ENCODE results near the gene DDX17.

Gene DDX17

DNA sequence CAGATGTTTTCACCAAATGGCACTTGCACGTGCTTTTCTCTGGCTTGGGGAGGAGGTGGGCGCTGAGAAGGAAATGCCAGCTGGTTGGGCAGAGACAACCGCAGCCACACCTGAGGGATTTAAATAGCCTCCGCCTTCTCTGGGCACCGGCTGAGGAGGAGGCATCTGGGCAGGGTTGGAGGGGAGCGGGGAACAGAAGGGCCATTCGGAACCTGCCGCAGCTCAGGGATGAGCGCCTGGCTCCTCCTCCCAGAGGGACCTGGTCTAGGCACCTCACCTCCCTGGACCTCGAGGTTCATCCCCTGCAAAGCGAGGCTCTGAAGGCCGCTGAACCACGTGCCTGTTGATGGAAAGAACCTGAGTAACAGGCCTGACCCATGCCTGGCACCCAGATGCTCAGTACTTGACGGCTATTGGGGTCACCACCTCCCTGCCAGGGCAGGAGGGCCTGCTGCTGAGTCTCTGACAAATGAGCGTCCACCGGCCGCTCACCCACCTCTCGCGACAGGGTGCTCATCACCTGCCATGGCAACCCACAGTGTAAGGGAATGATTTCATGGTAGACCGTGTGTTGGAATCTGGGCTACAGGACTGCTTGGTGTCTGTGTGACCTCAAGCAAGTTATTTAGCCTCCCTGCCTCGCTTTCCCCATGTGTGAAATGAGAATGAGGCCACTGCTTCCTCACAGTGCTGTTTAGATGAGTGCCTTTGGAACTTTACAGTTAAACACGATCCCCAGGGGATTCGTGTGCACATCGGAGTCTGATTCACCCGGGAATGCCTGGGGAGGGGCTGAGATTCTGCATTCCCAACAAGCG, 40.2 kb downstream of the DDX17 start:
- DNase-seq (ENCODE audit: low read depth) = no peak

DNA sequence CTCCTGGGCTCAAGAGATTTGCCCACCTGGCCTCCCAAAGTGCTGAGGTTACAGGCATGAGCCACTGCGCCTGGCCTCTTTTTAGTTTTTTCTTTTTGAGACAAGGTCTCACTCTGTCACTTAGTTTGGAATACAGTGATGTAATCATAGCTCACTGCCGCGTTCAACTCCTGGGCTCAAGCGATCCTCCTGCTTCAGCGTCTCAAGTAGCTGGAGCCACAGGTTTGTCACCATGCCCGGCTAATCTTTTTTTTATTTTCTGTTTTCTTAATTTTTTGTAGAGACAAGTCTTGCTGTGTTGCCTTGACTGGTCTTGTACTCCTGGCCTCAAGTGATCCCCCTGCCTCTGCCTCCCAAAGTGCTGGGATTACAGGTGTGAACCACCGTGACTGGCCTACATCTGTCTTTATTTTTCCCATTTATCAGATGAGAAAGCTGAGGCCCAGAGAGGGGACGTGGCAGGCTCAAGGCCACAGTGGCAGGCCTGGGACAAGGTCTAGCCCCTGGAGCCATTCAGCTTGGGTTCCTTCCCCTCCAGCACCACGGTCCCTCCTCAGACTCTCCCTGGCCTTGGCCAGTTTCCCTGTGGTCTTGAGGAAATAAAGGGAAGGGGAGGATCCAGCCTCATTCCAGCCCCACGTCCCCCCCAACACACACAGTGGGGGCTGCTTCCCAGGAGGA, 41.0 kb downstream of the DDX17 start:
- DNase-seq (ENCODE audit: low read depth) = no peak

DNA sequence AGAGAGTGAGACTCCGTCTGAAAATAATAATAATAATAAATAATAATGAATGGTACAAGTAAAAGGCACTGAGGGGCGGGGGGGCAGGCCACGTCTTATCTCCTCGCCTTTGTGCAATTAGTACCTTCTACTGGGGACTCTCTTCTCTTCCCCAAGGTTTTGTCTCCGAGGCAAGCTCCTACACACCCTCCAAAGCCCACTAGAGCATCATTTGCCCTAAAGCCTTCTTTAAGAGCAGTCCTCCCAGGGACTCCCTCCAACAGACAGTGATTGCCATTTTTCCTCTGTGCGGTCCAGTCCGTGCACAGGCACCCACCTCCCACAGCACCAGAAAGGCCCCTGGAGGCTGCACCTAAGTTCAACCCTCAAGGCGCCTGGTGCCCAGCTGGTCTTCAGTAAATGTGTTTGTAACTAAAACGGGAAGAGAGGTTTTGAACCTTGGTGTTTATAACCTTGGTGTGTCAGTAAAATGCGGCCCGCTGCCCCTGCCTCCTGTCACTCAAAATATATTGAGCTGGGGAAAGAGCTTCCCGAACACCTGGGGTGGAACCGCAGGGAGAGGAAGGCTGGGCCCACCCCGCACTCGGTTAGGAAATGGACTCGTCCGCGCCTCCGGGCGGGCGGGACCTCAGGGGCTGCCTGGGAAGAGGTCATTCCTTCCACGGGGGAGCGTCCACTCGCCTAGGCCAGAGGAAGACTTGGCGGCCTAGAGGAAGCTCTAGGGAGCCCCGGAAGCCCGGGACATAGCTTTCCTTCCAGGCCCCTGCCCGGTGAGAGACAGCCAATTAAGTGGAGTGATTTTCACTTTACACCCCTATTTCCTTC, 42.9 kb downstream of the DDX17 start:
- DNase-seq (ENCODE audit: low read depth) = no peak

DNA sequence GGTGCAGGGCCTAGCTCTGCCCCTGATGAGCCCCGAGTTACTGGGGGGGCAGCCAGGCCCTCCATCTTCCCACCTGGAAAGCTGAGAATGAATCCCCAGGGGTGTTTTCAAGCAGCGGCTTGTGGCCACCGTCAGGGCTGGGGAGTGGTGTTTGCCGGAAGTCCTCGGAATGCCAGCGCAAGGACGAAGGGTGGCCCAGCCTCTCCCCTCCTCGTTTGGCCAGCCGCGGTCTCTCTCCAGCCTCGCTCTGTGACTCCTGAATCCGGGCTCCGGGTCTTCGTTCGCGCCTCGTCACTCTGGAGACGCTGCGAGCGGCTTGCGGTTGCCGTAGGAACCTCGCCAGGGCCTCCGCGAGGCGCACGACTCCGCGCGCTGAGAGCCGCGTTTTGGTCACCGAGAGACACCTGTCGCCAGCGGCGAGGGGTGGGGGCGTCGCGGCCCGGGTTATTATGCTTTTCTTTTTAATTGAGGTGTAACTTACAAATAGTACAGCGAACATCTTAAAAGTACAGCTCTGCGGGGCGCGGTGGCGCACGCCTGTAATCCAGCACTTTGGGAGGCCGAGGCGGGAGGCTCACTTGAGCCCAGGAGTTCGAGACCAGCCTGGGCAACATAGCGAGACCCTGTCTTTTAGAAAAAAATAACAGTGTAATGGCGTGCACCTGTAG, 44.6 kb downstream of the DDX17 start:
- peak; percentile 50 for DNase-seq (ENCODE audit: low read depth)

DNA sequence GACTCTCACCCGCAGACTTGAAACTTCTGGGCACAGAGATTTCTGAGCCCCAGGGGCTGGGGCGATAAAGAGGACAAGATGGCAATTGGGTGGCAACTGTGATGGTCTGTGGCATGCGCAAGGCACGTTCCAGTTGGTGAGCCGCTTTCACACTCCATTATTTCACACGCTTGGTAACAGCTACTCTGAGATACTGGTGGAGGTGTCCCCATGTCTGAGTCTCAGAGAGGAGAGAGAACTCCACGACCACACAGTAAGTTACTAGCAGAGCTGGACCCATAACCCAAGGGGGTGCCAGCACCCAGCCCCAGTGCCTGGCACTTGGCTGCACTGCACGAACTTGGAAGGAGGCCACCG, 45.1 kb downstream of the DDX17 start:
- no peak for DNase-seq (ENCODE audit: low read depth)

DNA sequence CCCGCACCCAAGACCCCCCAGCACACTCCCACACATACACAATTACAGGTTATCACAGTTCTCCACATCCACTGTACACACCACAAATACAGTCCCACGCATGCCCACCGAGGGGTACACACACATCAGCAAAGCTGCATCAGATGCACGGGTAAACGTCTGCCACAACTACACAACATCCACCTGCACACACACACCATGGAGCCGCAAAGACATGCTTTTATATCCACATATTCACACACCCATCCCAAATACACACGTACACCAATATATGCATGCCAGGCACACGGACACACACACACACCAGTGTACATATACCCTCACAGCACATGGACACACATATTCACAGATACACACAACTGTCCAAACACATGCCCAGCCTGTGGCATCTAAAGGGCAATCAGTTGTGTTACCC, 45.7 kb downstream of the DDX17 start:
- no peak for DNase-seq (ENCODE audit: low read depth)

DNA sequence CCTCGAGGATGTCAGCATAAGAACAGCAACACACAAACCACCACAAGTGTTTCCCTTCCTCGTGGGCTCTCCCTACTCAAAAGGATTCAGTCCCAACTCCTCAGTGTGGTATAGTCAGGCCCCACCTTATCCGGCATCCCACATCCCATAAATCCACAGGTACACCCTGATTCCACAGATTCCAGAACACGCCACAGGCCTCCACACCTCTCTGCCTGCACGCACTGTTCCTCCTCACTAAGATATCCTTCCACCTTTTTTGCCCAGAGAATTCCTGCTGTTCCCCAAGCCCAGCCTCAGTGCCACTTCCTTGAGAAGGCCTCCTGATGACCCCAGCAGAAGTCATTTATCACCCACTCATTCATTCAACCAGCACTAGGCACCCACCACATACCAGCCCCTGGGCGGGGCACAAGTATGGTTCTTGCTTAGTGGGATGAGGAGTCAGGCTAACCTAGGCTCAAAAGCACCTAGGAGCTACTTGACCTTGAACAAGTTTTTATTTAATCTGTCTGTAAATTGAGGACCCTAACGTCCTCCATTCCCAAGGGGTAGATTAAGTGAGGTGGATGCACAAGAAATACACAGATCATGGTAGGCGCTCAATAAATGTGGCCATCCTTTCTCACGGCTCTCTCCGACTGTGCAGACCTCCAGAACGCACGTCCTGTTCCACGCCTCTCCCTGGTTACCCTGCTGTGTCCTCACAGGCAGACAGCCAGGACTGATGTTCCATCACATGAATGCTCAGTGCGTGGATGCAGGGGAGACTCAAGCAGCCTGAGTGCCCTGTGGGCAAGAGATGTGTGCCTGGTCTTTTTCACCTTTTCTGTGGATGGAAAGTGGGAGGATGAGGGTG, 49.0 kb downstream of the DDX17 start:
- no peak for DNase-seq (ENCODE audit: low read depth)

DNA sequence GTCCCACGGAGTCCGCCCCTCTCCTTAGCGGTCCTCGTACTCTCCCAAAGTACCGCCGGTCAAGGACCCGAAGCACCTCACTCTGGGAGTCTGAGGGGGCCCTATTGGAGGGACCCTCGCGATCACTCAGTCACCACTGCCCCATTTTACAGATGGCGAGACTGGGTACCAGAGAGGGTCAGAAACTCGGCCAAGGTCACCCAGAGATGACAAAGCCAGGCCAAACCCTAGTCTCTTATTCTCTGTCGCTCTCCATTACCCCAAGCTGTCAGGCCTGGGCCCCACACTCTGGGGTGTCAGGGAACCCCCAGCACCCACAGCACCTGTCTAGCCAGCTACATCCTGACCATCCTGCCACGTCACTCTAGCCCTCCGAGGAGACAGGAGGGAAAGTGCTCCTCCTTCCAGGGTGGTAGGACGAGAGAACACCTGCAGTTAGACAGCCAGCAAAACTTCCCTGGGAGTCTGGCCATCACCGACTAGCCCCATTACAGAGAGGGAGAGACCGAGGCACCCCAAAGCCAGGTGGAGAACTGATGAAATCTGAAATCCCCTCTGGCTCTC, 49.8 kb downstream of the DDX17 start:
- DNase-seq (ENCODE audit: low read depth) = no peak

DNA sequence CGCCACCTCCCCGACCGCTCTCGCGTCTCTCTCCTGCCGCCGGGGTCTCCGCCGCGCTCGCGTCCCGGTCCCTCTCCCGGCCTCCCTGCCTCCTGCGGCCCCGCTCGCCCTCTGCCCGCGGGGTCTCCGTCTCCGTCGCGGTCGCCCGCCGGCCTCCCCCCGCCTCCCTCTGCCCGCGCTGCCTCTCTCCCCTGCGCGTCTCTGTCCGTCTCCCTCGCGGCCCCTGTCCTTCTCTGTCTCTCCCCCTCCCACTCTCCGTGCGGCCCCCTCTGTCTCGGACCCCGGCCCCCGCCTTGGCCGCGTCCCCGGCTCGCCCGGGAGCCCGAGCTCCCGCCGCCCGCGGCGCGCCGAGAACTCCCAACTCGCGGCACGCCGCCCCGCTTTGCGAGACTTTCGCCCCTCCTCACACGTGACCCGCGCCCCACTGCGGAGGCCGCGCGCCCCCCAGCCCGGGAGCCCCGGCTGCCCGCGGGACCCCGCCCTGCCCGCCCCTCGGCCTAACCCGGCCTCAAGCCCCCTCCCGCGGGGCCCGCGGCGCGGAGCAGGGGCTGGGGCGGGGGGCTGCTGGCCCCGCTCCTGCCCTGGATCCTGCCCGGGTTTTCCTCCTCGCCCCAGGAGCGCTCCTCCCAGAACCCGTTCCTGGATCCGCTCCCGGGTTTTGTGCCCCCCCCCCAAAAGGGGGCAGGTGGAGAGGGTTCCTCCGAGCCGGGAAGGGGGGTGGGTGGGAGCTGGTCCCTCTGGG, 50.4 kb downstream of the DDX17 start:
- DNase-seq (ENCODE audit: low read depth) = no peak

DNA sequence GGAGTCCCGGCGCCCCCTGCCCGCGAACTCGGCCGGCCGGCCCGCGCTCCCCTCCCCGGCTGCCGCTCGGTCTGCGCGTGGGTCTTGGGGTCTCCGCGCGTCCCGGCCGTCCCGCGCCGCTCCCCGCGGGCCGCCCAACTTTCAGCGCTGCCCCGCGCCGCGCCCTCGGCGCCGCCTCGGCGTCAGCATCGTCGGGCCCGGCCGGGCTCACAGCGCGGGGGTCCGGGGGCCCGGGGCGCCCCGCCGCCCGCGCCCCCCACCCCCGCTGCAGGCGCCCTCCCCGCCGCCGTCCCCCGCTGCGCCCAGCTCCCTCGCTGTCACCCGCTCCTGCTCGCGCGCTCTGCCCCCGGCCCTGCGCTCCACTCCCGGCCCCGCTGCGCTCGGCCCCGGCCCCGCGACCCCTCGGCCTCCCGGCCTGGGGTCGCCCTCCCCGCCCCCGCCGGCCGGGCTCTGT, 51.0 kb downstream of the DDX17 start, which contains the start of gene KCNJ4:
TSS of gene KCNJ4 (minus strand) at position 124 of the 454 bp plus-strand sequence. CDS start 27,067 bp downstream, outside the sequence.
- DNase-seq (ENCODE audit: low read depth) = no peak

DNA sequence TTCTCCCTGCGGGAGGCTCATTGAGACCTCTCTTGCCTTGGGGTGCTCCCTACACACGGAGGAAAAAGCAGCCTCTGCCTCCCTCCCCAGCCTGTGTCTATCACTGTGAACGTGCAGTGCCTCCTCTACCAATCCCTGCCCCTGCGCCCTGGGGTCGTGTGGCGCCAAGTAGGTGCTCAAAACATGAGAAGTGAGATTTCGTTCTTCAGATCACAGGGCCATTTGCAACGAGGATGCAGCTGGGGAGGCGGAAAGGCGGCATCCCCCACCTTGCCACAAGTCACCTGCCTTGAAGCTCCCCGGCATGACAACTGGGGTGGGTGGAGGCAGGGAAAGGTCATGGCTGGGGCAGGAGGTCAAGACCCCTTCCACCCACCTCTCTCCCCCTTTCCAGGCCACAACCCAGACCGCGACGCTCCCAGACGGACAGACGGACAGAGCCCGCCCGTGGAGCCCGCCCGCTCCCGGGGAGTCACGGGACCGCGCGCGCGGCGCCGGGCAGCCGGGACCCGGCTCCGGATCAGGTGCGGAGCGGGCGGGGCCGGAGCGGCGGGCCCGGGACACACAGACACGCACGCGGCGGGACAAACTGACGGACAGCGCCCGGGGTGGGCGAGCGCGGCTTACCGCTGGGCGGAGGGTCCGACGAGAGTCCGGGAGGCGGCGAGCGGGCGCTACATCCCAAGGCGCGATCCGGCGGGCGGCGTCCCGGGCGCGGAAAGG, 51.6 kb downstream of the DDX17 start:
- no peak for DNase-seq (ENCODE audit: low read depth)

DNA sequence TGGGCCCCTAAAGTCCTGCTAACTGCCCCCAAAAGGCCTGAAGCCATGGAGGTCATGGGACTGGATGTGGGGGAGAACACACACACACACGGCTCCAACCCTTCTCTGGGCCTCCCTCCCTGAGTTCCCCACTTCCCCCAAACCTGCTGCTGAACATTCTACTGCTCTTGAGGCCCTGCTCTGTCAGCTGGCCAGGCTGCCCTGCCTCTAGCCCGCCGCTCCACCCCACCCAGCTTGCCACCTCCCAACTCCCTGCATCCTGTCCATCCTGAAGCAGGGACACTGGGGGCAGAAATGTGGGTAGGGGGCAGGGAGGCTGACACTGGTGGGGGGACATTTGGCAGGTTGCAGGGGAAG, 52.1 kb downstream of the DDX17 start:
- no peak for DNase-seq (ENCODE audit: low read depth)

DNA sequence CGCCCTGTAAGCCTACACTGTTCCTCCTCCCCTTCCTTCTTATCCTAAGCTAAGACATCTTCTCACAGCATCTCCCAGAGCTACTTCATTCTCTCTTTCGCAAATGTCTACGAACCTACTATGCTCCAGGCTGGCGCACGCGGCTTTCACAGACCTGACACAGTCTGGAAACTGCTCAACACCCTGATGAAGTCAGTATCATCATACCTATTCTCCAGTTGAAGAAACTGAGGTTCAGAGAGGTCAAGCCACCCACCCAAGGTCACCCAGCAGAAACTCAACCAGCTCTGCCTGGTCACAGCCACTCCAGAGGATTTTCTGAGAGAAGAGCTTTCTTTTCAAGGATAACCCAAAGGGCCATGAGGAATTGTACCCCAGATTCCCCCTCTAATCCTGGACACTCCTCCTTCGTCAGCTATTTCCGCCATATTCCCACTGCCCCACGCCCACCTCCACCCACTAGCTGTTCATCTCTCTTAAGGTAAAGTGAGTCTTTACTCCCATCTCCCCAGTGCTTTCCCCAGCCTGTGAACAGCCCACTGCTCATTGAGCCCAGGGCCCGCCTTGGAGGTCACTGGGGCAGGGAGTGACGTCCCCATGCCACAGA, 52.9 kb downstream of the DDX17 start:
- no peak for DNase-seq (ENCODE audit: low read depth)

DNA sequence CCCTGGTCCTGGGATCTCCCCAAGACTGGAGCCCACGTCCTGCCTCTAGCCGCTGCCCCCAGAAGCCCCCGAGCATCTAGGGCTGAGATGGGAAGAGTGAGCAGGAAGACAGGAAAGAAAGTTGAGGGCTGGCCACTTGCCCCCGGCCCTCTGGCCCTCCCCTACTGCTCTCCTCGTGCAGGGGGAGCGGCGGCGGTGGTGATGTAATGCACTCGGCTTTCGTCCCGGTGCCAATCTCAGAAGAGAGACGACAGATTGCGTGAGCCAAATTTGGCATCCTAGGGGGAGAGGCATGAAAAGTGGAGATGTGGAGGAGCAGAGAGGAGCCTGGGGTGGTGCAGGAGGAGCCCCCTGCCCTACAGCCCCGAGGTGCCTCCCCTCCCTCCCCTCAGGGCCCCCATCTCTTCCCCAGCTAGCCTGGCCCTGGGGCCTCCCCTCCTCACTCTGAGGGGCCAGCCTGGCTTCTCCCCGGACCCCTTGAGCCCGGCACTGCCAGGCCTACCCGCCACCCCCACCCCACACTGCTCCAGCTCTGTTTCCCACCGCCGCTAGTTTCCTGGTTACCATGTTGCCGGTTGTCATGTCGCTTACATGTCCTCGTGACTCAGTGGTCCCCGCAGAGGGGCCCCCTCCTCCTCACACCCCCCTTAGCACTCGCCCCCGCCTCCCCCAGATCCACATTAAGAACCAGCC, 53.6 kb downstream of the DDX17 start:
- DNase-seq (ENCODE audit: low read depth) = no peak

DNA sequence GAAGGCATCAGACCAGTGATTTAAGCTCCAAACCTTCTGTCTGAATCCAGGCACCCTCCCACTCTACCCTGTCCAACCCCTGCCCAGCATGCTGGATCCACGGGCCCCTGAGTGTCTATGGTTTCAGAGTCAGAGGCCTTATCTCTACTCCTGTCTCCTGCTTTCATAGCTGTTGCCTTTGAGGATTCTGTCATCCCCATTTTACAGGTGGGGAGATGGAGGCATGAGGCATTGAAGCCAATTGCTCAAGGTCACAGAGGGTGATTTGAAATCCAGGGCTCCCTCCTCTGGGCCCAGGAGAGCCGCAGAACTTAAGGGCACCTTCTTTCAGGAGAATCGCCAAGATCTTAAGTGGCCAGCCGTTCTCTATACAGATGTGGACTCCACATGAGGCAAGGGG, 54.2 kb downstream of the DDX17 start:
- no peak for DNase-seq (ENCODE audit: low read depth)

DNA sequence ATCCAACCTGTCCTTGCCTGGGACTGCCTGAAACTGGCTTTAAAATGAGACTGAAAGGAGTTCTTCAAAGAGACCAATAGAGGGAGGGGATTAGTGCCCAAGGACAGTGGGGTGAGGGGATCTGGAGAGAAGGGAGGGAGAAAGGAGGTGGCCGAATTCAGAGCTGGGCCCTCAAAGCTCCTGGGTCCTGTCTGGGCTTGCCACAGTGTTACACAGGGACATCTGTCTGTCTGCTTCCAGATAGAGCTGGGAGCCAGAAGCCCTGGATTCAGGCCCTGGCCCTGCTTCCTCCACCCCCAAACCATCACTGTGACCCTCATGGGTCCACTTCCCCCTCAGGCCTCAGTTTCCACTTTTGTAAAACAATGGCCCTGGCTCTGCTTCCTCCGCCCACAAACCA, 54.7 kb downstream of the DDX17 start:
- no peak for DNase-seq (ENCODE audit: low read depth)

DNA sequence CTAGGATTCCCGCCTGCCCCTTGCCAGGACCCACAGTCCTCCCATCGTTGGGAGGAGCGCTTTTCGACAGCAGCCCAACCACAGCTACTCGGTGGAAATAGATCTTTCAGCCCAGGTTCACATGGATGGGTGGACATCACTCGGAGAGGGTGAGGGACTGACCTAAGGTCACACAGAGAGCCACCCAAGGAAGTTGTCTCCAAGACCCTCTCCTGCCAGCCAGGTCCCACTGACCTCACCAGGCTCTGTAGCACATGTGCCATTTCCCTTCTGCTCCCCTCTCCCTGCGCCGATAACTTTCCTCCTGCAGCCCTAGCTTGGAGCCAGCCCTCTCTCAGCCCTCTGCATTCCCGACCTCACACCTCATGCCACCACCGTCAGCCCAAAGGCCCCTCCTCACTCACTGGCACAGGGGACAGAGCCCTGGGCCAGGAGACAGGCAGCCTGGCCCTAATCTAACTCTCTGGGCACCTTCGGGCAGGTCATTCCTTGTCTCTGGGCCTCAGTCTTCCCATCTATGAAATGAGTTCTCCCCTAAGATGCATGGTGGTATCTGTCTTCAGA, 55.8 kb downstream of the DDX17 start:
- DNase-seq (ENCODE audit: low read depth) = no peak

DNA sequence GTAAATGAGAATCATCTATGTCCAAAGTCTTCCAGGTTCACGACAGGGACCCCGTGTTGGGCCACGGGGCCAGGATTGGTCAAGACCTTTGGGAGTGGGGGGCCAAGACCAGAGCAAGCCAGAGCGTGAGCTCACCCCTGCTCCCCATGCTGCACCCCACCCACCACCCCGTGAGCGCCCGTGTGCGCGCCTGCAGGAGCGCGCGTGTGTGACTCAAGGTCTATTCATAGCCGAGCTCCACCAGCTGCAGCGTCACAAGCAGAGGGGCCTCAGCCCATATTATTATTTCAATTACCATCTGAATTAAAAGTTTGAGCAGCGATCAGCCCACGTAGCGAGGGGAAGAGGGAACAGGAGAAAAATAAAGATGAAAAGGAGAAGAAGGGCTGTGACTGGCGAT, 56.3 kb downstream of the DDX17 start:
- DNase-seq (ENCODE audit: low read depth) = no peak
